ENCODE data around the gene GTF3C1.

- no peak for TF ChIP-seq CTCF (IDR thresholded peaks at IDR 0.05)
- no peak for TF ChIP-seq EZH2 (IDR thresholded peaks at IDR 0.05; ENCODE audit: borderline replicate concordance, insufficient read depth, low read depth, low read length, poor library complexity, severe bottlenecking)
Observed at GRCh38 chr16:27492588-27492979, 57.1 kb downstream of the GTF3C1 start.
